GM19324 (cell line): Measurements from ENCODE around the gene EPHX1.

ENCODE experiments used
- ATAC-seq: cut with Tn5 transposase; IDR thresholded peaks from one replicate; pipeline ENCODE4 v1.9.1; 2021; ENCODE audit warnings: mild to moderate bottlenecking, moderate library complexity; ENCODE audit not compliant: unreplicated experiment, low FRiP score

EPHX1 gene

DNA sequence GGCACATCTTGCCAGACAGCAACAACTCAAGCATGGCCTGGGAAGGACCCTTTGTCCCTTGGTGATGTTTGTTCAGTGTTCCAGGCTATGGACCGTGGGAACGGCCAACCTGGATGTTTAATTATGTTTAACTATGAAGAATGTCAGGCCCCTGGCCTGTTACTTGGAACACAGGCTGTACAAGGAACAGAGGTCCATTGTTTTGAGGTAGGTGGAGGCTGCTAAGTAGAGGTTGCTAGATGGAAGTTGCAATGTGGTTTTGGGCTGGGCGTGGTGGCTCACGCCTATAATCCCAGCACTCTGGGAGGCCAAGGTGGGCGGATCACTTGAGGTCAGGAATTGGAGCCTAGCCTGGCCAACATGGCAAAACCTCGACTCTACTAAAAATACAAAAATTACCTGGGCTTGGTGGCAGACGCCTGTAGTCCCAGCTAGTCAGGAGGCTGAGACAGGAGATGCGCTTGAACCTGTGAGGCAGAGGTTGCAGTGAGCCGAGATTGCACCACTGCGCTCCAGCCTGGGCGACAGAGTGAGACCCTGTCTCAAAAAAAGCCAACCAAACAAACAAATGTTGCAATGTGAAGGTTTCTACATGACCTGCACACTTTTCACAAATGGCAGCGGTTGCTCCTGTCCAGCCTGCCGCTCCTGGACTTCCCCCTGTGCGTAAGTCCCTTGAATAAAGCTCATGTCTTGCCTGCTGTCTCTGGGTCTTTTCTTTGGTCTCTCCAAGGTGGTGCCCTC, 81.5 kb downstream of the EPHX1 start:
- no peak for ATAC-seq

DNA sequence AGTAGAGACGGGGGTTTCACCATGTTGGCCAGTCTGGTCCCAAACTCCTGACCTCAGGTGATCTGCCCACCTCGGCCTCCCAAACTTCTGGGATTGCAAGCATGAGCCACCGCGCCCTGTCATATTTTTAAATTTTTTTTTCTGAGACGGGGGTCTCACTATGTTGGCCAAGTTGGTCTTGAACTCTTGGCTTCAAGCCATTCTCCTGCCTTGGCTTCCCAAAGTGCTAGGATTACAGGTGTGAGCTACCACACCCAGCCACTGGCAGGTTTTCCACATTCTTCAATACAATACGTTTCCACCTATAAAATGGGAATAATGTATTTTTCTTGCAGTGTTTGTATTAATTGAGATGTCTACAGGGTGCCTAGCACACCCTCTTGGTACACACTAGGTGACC, 82.4 kb downstream of the EPHX1 start:
- ATAC-seq = no peak
